ENCODE results near the gene FARS2. TPM values are rescaled to one million over a fixed set of nuclear protein-coding genes. Genes with fewer than 3 reads are reported as not detected.

The FARS2 gene
- total and polyA plus RNA-seq, 12 donors, result 7.6 to 22.4 (median 20.8) TPM

- TF ChIP-seq CTCF (IDR thresholded peaks at IDR 0.05), result no peak
- no peak for DNase-seq
- Histone ChIP-seq H3K27ac (no peak overlapping the region), H3K36me3 (no peaks in the 10 kb centered on the region), H3K27me3 (no peaks in the 10 kb centered on the region), H3K4me3 (no peak overlapping the region), H3K9me3 (no peaks in the 10 kb centered on the region), H3K4me1 (peaks cover 0 to 7% (median 4%) of the 10 kb centered on the region in 9 donors)
- intact Hi-C loops (cut with DNase I), result no loop called here
- ATAC-seq, result no peak
Measured at GRCh38 chr6:5514353-5514752, 253.0 kb downstream of the FARS2 start.

GRCh38 chr6:5515200-5515599, 253.9 kb downstream of the FARS2 start:
- 72 to 98% methylated on average over 4 of the region's 4 CpGs for WGBS, 2 donors
- Histone ChIP-seq H3K36me3 (no peaks in the 10 kb centered on the region), H3K9me3 (no peaks in the 10 kb centered on the region), H3K4me3 (no peak overlapping the region), H3K27ac (no peak overlapping the region), H3K4me1 (peaks cover 0 to 14% (median 4%) of the 10 kb centered on the region in 9 donors), H3K27me3 (no peaks in the 10 kb centered on the region)
- intact Hi-C loops (cut with DNase I), result no loop called here
- ATAC-seq, result no peak
- TF ChIP-seq CTCF (IDR thresholded peaks at IDR 0.05), result no peak
- DNase-seq, result no peak

- no peak overlapping the region for H3K4me3 ChIP-seq
- WGBS, 2 donors, result 90 to 93% methylated on average over 6 of the region's 6 CpGs
- ATAC-seq (no peak), DNase-seq (no peak)
- H3K27me3 ChIP-seq, result no peaks in the 10 kb centered on the region
- no peak overlapping the region for H3K27ac ChIP-seq
- TF ChIP-seq CTCF (IDR thresholded peaks at IDR 0.05), result no peak
- intact Hi-C loops (cut with DNase I), result no loop called here
- H3K9me3 ChIP-seq, result no peaks in the 10 kb centered on the region
- no peaks in the 10 kb centered on the region for H3K36me3 ChIP-seq
- H3K4me1 ChIP-seq, result peaks cover 0 to 14% (median 4%) of the 10 kb centered on the region in 9 donors
Measured at GRCh38 chr6:5516036-5516435, 254.7 kb downstream of the FARS2 start.

GRCh38 chr6:5517796-5518195, 256.5 kb downstream of the FARS2 start:
- Histone ChIP-seq H3K27ac (no peak overlapping the region), H3K27me3 (no peaks in the 10 kb centered on the region), H3K36me3 (no peaks in the 10 kb centered on the region), H3K4me1 (peaks cover 0 to 19% (median 8%) of the 10 kb centered on the region in 9 donors), H3K9me3 (no peaks in the 10 kb centered on the region), H3K4me3 (no peak overlapping the region)
- ATAC-seq (no peak), DNase-seq (no peak)
- intact Hi-C loops (cut with DNase I), result no loop called here
- TF ChIP-seq CTCF (IDR thresholded peaks at IDR 0.05), result no peak
- WGBS, 2 donors, result 96 to 99% methylated on average over 2 of the region's 2 CpGs

Data from heart right ventricle (tissue), 16 donors.